Measurements from ENCODE around the gene TEX26. TPM values are rescaled to one million over a fixed set of nuclear protein-coding genes. Genes with fewer than 3 reads are reported as not detected.
"Not testable (repeated sequence)": the region's sequence is repeated elsewhere in the genome, so short reads cannot be mapped to it uniquely, and the experiment has no call there.

Gene TEX26
- total RNA-seq, 6 donors from 2014 or later: 0.64 to 8.3 TPM; not detected in 4

DNA sequence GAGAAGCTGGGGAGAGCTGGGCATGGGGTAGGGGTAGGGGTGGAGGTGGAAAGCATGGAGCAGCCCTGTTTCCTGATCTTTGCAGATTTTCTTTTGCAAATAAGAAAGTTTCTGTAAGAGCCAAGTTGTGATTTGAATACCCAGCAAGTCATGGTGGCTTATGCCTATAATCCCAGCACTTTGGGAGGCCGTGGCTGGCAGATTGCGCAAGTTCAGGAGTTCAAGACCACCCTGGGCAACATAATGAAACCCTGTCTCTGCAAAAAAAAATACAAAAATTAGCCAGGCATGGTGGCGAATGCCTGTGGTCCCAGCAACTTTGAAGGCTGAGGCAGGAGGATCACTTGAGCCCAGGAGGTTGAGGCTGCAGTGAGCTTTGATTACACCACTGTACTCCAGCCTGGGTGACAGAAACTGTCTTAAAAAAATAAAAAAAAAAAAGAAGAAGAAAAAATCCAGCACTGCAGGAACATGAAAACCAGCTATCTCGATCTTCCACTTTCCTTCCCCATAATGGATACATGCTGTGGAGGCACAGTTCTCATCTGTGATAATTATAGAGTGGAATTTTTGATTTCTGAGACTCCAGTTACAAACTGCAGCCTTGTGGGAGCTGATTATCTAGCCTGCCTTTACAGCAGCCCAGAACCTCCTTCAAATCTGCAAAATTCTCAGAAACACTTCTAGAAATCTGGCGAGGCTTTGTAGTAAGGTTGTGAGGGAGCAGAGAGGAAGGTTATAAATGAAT, 12.1 kb upstream of the TEX26 start:
- TF ChIP-seq POLR2AphosphoS5 (IDR thresholded peaks at IDR 0.05) (no peak), EP300 (IDR thresholded peaks at IDR 0.05) (no peak), POLR2A (IDR thresholded peaks at IDR 0.05) (no peak)
- TF ChIP-seq, protein P1, sequence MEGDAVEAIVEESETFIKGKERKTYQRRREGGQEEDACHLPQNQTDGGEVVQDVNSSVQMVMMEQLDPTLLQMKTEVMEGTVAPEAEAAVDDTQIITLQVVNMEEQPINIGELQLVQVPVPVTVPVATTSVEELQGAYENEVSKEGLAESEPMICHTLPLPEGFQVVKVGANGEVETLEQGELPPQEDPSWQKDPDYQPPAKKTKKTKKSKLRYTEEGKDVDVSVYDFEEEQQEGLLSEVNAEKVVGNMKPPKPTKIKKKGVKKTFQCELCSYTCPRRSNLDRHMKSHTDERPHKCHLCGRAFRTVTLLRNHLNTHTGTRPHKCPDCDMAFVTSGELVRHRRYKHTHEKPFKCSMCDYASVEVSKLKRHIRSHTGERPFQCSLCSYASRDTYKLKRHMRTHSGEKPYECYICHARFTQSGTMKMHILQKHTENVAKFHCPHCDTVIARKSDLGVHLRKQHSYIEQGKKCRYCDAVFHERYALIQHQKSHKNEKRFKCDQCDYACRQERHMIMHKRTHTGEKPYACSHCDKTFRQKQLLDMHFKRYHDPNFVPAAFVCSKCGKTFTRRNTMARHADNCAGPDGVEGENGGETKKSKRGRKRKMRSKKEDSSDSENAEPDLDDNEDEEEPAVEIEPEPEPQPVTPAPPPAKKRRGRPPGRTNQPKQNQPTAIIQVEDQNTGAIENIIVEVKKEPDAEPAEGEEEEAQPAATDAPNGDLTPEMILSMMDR (IDR thresholded peaks at IDR 0.05): no peak
- Histone ChIP-seq H3K27ac (no peak overlapping the region), H3K4me1 (no peaks in the 10 kb centered on the region), H3K4me3 (no peak overlapping the region), H3K9me3 (no peaks in the 10 kb centered on the region), H3K27me3 (no peaks in the 10 kb centered on the region), H3K36me3 (no peaks in the 10 kb centered on the region)
- 81 to 90% methylated on average over 5 of the region's 5 CpGs for WGBS, 2 donors
- DNase-seq: no peak
- ATAC-seq (ENCODE audit: low FRiP score in 2 of 2): no peak

DNA sequence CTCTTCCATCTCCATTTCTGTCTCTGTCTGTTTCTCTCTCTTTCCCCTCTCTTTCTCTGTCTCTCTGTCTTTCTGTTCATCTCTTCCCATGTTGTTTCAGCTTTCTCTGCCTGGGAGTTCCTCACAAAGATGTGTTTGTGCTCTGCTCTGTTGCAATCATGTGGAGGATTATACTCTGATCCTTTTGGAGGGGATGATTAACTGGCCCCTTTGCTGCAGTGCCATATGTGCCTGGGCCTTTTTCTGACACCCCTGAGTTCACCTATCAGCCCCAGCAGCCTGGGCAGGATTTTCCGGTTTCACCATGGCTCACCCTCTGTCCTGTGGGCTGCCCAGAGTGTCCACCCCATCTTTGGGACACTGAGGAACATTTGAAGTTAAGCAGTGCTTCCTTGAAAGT, 9.0 kb upstream of the TEX26 start:
- H3K4me3 ChIP-seq: no peak overlapping the region
- 69 to 100% methylated on average over 1 of the region's 1 CpG for WGBS, 2 donors
- H3K36me3 ChIP-seq: no peaks in the 10 kb centered on the region
- TF ChIP-seq EP300 (IDR thresholded peaks at IDR 0.05) (no peak), POLR2A (IDR thresholded peaks at IDR 0.05) (no peak), POLR2AphosphoS5 (IDR thresholded peaks at IDR 0.05) (no peak)
- TF ChIP-seq, protein P1 (IDR thresholded peaks at IDR 0.05): no peak
- H3K9me3 ChIP-seq: no peaks in the 10 kb centered on the region
- DNase-seq: no peak
- no peak overlapping the region for H3K27ac ChIP-seq
- H3K4me1 ChIP-seq: no peaks in the 10 kb centered on the region
- no peaks in the 10 kb centered on the region for H3K27me3 ChIP-seq
- ATAC-seq (ENCODE audit: low FRiP score in 2 of 2): no peak

DNA sequence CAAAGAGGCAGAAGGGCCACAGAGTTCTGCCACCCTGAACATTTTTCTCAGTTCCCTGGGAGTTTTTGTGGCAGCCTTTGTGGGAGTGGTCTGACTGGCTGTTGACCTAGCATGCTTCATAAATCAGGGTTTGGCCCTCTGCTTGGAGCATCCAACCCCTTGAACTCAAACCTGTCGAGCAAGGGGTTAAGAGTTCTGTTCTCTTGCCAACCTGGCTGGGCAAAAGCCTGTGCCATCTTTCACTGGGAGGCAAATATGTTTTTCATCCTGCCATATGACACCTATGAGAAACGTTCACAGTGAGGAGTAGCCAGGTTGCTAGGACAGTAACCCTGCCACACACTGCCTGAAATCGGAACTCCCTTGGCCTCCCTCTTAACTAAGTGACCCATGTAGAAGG, 7.7 kb upstream of the TEX26 start:
- DNase-seq: no peak
- 73 to 90% methylated on average over 3 of the region's 3 CpGs for WGBS, 2 donors

DNA sequence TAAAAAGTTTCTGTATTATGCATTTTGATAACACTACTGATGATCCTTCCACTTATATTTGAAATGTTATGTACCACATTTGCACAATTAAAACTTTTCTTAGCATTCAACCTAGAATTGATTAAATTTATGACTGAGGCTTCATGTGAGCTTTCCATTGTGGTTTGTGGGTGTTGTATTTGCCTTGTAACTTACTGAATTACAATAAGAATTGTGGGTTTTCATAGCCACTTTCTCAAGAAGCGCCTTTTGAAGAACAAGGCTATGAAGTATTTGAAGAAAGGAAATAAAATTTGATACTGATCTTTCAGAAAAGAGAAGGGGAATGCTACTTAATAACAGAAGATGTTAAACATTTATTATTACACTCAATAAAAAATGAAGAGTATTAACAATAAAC, 7.0 kb upstream of the TEX26 start:
- Histone ChIP-seq H3K27me3 (no peaks in the 10 kb centered on the region), H3K4me1 (no peaks in the 10 kb centered on the region), H3K9me3 (no peaks in the 10 kb centered on the region), H3K36me3 (no peaks in the 10 kb centered on the region), H3K27ac (no peak overlapping the region), H3K4me3 (no peak overlapping the region)
- TF ChIP-seq POLR2A (IDR thresholded peaks at IDR 0.05) (no peak), EP300 (IDR thresholded peaks at IDR 0.05) (no peak), POLR2AphosphoS5 (IDR thresholded peaks at IDR 0.05) (no peak)
- TF ChIP-seq, protein P1 (IDR thresholded peaks at IDR 0.05): no peak
- no peak for DNase-seq
- no peak for ATAC-seq (ENCODE audit: low FRiP score in 2 of 2)
- 70 to 86% methylated on average over 1 of the region's 1 CpG for WGBS, 2 donors

More for the DNA sequence above, 7.7 kb upstream of the TEX26 start:
- no peaks in the 10 kb centered on the region for H3K4me1 ChIP-seq
- TF ChIP-seq POLR2AphosphoS5 (IDR thresholded peaks at IDR 0.05): no peak
- H3K4me3 ChIP-seq: no peak overlapping the region
- no peaks in the 10 kb centered on the region for H3K36me3 ChIP-seq
- H3K27me3 ChIP-seq: no peaks in the 10 kb centered on the region
- H3K9me3 ChIP-seq: no peaks in the 10 kb centered on the region
- no peak for ATAC-seq (ENCODE audit: low FRiP score in 2 of 2)
- no peak overlapping the region for H3K27ac ChIP-seq

DNA sequence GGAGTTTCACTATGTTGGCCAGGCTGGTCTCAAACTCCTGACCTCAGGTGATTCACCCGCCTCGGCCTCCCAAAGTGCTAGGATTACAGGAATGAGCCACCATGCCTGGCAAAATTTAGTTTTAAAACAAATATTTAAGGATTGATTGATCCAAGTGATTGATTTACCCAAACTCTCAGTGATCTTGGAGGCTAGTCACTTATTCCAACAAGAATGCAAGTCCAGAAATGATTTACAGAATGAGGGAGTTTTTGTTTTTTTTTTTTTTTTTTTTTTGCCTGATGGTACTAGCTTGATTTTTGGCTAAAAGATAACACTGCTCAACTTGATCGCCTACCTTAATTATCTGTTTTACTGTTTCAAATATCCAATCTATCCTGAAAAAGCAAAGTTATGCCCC, 5.7 kb upstream of the TEX26 start:
- Histone ChIP-seq H3K27me3 (no peaks in the 10 kb centered on the region), H3K4me1 (no peaks in the 10 kb centered on the region), H3K36me3 (no peaks in the 10 kb centered on the region), H3K4me3 (no peak overlapping the region), H3K27ac (no peak overlapping the region), H3K9me3 (no peaks in the 10 kb centered on the region)
- TF ChIP-seq, protein P1 (IDR thresholded peaks at IDR 0.05): no peak
- TF ChIP-seq EP300 (IDR thresholded peaks at IDR 0.05): no peak
- TF ChIP-seq POLR2AphosphoS5 (IDR thresholded peaks at IDR 0.05): no peak
- no peak for TF ChIP-seq POLR2A (IDR thresholded peaks at IDR 0.05)
- ATAC-seq (ENCODE audit: low FRiP score in 2 of 2) (no peak), DNase-seq (no peak)
- 89 to 95% methylated on average over 3 of the region's 3 CpGs for WGBS, 2 donors

DNA sequence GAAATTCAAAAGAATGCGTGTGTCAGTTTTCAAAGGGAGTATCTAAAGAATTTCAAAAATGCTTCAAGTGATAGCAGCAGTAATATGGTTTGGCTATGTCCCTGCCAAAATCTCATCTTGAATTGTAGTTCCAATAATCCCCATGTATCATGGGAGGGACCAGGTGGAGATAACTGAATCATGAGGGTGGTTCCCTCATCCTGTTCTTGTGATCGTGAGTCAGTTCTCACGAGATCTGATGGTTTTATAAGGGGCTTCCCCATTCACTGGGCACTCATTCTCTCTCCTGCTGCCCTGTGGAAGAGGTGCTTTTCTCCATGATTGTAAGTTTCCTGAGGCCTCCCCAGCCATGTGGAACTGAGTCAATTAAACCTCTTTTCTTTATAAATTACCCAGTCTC, 5.3 kb upstream of the TEX26 start:
- WGBS, 2 donors: 82 to 83% methylated on average over 2 to 3 of the region's 3 CpGs
- not testable (repeated sequence) for H3K4me1 ChIP-seq, H3K27ac ChIP-seq, H3K9me3 ChIP-seq, H3K27me3 ChIP-seq, H3K36me3 ChIP-seq, DNase-seq, H3K4me3 ChIP-seq
- ATAC-seq (ENCODE audit: low FRiP score in 2 of 2): peak in 1 of 2 donors; percentile 10
